22Rv1 (cell line): ENCODE data around the gene KIAA1217.
A peak's percentile ranks its signal among the peaks of the same experiment; 100 is the strongest.

Source experiments
- H3K27ac ChIP-seq: fragments of 450-650 bp; 2 replicates; pipeline ENCODE4 v1.5.1; 2017
- ZFX ChIP-seq: fragments of 450-650 bp; IDR thresholded peaks from 2 replicates; pipeline ENCODE4 v1.6.1; 2017; ENCODE audit warnings: antibody characterized with exemption, borderline replicate concordance
- TF ChIP-seq, protein P1 (sequence below): fragments of 450-650 bp; IDR thresholded peaks from 2 replicates; pipeline ENCODE4 v1.5.1; 2017; ENCODE audit warnings: mild to moderate bottlenecking

KIAA1217 gene

DNA sequence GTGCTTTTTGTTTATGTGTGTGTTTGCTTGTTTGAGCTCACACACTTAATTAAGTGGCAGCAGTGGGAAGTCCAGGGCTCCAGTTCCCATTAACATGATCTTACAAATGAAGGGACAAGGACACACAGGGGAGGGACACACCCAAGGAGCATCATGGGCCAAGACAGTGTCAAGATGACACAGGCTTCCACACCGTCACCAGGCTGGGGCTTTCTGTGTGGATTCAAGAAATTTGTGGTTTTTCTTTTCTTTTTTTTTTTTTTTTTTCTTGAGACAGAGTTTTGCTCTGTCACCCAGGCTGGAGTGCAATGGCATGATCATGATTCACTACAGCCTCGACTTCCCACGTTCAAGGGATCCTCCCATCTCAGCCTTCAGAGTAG, 173.6 kb downstream of the KIAA1217 start:
- H3K27ac ChIP-seq, result no peak overlapping the region
- no peak for TF ChIP-seq ZFX
- TF ChIP-seq, protein P1, sequence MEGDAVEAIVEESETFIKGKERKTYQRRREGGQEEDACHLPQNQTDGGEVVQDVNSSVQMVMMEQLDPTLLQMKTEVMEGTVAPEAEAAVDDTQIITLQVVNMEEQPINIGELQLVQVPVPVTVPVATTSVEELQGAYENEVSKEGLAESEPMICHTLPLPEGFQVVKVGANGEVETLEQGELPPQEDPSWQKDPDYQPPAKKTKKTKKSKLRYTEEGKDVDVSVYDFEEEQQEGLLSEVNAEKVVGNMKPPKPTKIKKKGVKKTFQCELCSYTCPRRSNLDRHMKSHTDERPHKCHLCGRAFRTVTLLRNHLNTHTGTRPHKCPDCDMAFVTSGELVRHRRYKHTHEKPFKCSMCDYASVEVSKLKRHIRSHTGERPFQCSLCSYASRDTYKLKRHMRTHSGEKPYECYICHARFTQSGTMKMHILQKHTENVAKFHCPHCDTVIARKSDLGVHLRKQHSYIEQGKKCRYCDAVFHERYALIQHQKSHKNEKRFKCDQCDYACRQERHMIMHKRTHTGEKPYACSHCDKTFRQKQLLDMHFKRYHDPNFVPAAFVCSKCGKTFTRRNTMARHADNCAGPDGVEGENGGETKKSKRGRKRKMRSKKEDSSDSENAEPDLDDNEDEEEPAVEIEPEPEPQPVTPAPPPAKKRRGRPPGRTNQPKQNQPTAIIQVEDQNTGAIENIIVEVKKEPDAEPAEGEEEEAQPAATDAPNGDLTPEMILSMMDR, result no peak

DNA sequence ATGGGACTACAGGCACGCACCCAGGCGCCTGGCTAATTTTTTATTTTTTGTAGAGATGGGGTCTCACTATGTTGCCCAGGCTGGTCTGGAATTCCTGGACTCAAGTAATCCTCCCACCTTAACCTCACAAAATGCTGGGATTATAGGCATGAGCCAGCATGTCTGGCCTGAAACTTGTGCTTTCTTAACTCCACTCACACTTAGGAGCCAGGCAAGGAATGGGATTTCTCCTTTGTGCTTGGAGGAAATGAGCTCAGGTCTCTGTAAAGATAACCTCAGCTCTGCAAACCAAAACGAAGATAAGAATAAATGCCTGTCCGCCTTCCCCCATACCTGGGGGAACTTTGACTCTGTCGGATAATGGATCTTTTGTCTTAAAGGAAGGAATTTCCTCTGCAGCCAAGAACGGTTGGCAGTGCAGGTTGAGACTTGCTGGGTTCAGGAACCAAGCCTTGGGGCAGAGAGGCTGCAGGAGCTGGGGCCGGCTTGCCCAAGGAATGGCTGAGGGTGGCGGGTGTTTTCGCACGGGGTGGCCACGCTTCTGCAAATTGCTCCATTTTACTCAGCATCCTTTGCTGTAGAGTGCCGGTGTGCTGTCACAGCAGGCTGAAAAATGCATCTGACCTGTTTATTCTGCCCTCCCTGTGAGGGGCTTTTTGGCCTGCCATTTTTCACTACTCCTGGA, 174.2 kb downstream of the KIAA1217 start:
- H3K27ac ChIP-seq, result no peak overlapping the region

DNA sequence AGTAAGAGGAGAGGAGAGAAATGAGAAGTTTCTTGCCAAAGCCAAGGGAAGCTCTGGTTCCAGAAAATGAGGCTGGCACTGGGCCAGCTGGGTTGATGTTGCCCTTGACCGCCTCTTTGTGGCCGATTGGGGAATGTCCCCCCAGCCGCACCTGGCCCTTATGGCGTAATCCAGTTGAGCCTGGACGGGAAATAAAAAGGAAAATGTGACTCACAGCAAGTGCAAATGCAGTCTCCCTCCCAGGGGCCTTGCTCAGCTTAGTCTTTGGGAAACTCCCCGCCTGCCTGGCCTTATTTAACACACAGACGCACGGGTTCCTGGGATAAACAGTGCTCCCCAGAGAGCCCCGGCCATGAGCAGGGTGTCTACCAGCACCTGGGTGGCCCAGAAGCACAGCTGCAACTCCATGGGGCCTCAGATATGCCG, 174.8 kb downstream of the KIAA1217 start:
- no peak for TF ChIP-seq ZFX
- TF ChIP-seq, protein P1, result peak; percentile 52
- H3K27ac ChIP-seq, result no peak overlapping the region

More for the DNA sequence above, 174.2 kb downstream of the KIAA1217 start:
- TF ChIP-seq, protein P1, result no peak
- TF ChIP-seq ZFX, result no peak

DNA sequence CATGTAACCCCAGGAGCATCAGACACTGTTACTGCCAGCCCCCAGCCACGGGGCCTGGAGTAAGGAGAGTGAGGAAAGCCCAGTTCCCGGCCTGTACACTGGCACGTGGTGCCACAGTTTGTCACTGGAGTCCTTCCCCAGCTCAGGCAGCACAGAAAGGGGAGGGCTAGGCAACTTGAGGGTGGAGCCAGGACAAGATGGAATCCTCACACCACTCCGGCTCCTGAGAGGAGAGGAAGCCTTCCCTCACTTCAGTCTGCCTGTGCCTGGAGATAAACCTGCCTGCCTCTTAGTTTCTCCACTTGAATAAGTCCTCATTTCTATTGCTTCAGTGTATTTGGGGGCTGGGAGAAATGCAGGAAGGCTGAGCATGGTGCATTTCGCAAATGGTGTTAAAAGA, 176.0 kb downstream of the KIAA1217 start:
- H3K27ac ChIP-seq, result no peak overlapping the region
- TF ChIP-seq ZFX, result no peak
- TF ChIP-seq, protein P1, result no peak

DNA sequence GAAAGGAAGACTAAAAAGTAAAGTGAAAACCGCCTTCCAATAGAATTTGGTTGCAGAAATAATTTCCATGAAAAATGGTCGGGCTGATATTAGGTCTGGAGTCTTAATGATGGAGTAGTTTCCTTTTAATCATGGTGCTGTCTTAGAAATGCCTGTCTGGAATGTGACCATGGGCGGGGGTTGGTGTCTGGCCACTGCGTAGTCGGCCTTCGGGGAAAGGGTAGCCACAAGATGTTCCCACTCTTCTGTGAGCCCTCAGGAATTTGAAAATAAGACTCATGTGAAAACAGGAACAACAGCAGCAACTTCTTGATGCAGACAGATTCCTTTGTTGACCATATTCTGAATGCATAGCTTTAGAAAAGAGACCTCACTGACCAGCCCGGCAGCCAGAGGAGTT, 176.8 kb downstream of the KIAA1217 start:
- no peak overlapping the region for H3K27ac ChIP-seq
- TF ChIP-seq ZFX, result no peak
- TF ChIP-seq, protein P1, result no peak

DNA sequence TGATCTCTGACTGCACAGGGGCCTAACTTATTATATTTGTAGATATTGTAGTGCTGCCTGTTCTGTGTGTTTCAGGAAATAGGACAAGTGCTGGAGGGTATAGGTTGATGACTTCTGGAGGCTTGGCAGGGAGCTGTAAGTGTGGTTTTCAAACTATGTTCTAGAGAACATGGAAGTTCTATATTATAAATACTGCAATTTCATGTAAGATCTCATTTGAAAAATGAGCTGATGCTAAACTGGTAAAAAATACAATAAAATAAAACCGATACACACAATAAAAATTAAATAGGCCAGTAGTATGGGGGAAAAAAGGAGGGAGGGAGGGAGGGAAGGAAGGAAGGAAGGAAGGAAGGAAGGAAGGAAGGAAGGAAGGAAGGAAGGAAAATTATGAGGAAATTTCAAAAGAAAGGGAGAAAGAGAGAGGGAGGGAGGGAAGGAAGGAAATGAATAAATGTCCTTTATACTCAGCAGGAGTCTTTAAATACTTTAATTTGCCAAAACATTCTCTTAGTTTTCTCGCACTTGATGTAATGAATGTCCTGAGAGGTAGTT, 181.3 kb downstream of the KIAA1217 start:
- TF ChIP-seq ZFX, result no peak
- H3K27ac ChIP-seq, result no peak overlapping the region

DNA sequence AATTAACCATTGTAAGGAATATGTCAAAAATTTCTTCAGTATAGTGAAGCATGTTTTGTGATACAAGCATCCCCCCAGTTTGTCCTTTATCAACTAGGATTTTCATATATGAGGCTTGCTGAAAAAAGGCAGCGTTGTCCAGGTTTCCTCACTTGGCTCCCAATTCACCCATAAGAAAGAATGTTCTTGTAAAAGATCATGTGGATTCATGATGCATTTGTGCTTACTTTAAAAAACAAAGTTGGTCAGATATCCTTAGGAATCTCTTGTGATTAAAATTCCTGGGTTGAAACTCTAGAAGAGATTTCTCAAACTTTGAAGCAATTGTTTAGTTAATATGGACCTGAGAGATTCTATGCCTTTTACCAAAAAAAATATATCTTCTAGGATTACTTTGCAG, 181.8 kb downstream of the KIAA1217 start:
- no peak for TF ChIP-seq ZFX
- TF ChIP-seq, protein P1, result no peak
- H3K27ac ChIP-seq, result no peak overlapping the region

DNA sequence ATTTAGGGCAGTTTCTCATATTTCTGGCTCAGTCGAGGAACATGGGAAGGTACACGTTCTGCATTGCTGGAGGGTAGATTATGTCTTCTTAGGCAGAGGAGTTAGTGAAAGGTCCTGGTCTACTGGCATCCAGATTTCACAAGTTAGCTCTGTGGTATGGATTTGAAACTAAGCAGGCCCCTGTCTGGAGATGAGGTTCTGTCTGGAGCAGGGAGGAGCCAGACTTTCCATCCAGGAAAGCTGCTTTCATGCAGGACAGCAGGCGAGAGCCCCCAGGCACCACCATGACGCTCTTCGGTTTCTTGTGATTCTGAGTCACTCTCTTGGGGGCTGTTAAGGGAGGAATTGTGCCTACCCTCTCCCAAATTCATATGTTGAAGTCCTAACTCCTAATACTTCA, 184.3 kb downstream of the KIAA1217 start:
- TF ChIP-seq, protein P1, result no peak
- no peak for TF ChIP-seq ZFX
- H3K27ac ChIP-seq, result no peak overlapping the region
